Bone marrow (tissue), 2 donors: ENCODE data around the gene ANG.
"Not testable (repeated sequence)": the region's sequence is repeated elsewhere in the genome, so short reads cannot be mapped to it uniquely, and the experiment has no call there.

ENCODE experiments used
- DNase-seq, 2 donors: peaks; one replicate each; lab custom pipeline; 2025; lab: John Stamatoyannopoulos, UW

The ANG gene

GRCh38 chr14:20699931-20700330, 11.4 kb downstream of the ANG start:
- no peak for DNase-seq

- not testable (repeated sequence) for DNase-seq
Observed at GRCh38 chr14:20700965-20701364, 12.4 kb downstream of the ANG start.

GRCh38 chr14:20706657-20707355, 18.2 kb downstream of the ANG start:
- no peak for DNase-seq

- DNase-seq: no peak
Observed at GRCh38 chr14:20707622-20708021, 19.1 kb downstream of the ANG start.

DNA sequence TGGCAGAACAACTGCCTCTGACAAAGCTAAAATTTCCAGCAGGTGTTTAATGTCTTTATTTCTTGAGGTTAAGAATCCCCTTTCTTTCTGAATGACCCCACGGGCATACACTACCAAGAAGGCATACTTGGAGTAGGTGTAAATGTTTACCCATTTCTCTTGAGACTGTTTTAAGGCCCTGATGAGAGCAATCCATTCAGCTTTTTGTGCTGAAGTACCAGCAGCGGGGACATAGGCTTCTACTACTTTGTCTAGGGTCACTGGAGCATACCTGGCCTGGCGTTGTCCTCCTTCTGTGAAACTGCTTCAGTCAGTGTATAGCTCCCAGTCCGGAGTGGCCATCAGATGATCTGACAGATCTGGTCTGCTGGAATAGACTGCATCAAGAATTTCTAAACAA, 22.7 kb downstream of the ANG start:
- DNase-seq: no peak

DNA sequence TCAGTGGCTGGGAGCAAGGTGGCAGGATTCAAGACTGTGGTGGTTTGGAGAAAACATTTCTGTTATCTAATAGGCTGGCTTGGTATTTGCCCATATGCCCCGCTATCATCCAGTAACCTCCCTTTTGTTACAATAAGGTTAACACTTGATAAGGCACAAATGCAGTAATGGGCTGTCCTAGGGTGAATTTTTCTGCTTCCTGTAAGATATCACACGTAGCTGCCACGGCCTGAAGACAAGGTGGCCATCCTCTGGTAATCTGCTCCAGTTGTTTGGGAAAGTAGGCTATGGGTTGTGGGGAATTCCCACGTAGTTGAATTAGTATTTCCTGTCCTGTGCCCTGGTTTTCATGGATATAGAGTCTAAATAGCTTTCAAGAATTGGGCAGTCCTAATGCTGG, 23.1 kb downstream of the ANG start:
- no peak for DNase-seq

GRCh38 chr14:20712904-20713303, 24.3 kb downstream of the ANG start:
- no peak for DNase-seq

GRCh38 chr14:20714593-20715250, 26.2 kb downstream of the ANG start:
- peak in 1 of 2 donors; percentile 63 for DNase-seq

- no peak for DNase-seq
Observed at GRCh38 chr14:20719777-20720176, 31.2 kb downstream of the ANG start.

- DNase-seq: no peak
Observed at GRCh38 chr14:20720741-20721140, 32.2 kb downstream of the ANG start.

GRCh38 chr14:20722016-20722415, 33.5 kb downstream of the ANG start:
- no peak for DNase-seq

DNA sequence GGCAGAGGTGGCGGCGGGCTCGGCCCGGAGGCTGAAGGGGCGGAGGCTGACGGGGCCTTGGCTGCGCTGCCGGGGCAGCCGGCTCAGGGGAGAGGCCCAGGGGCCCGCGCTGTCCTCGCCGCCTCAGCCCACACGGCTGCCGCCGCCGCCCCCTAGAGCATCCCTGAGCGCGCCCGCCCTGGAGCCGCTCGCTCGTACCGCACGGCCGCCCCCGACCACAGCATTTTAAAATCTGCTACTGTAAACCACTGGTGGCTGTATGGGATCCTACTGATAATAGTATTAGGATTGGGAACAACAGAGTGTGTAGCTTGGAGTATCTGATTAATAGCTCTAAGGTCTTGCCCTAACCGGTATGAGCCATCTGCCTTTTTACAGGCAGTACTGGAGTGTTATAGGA, 34.9 kb downstream of the ANG start:
- no peak for DNase-seq

GRCh38 chr14:20726121-20726520, 37.6 kb downstream of the ANG start:
- not testable (repeated sequence) for DNase-seq

DNA sequence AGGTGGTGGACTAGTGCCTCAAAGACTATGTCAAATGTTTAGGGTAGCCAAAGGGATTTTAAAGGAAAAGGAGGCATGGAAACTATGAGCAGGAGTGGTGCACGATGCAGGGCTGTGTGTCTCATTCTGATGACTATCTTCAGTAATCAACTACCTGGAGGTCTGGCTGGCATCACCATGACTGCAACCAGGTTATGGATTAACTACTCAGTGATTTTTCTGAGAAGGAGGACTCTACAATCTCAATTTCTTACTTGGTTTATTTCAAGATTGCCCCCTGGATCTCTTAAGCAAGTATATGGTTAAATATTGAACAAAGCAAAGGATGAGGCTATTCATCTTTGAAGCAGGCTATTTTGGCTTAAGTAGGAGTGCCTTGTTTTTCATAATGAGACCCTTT, 38.0 kb downstream of the ANG start:
- no peak for DNase-seq

GRCh38 chr14:20730891-20731290, 42.3 kb downstream of the ANG start:
- no peak for DNase-seq

GRCh38 chr14:20732477-20732876, 43.9 kb downstream of the ANG start:
- no peak for DNase-seq

GRCh38 chr14:20732979-20733635, 44.5 kb downstream of the ANG start:
- no peak for DNase-seq

DNA sequence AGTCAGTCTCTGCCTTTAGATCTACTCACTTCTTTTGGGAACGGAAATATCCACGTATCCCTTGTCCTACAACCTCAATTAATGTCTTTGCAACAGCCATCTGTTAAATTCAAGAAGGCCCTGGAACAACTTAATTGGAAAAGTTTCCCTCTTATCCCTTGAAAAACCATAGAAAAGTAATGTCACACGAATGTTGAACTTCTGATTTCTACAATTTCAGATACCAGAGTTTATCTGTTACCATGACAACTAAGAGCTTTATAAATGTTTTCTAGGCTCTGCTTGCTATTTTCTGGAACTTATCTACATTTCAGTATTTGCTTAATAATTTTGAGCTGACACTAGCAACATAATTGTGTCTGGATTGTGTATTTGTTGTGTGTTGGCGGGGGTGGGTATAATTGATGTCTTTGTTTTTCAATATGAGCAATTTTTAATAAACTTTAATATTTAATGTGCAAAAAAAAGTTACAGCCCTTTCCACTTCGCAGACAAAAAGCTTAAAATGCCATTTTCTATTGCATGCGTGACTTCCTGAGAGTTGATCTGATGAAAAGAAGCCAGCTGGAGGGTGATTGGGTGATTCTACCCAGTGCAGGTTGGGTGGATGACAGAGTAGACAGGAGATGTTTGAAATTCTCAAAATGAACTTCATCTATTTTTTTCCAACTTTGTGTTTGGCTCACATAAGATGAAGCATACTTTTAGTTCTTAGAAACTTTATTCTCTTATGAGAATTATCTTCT, 45.3 kb downstream of the ANG start:
- no peak for DNase-seq

GRCh38 chr14:20734430-20734806, 45.9 kb downstream of the ANG start:
- DNase-seq: no peak

DNA sequence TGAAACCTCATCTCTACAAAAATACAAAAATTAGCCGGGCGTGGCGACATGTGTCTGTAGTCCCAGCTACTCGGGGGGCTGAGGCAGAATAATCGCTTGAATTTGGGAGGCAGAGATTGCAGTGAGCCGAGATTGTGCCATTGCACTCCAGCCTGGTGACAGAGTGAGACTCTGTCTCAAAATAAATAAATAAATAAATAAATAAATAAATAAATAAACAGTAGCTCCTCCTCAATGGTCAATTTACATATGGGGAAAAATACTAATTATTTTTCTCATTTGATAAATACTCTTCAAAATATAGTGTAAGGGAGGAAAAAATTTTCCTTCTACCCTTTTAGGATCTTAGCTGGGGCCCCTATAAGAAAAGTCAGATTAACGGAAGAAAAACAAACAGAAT, 49.7 kb downstream of the ANG start:
- not testable (repeated sequence) for DNase-seq

DNA sequence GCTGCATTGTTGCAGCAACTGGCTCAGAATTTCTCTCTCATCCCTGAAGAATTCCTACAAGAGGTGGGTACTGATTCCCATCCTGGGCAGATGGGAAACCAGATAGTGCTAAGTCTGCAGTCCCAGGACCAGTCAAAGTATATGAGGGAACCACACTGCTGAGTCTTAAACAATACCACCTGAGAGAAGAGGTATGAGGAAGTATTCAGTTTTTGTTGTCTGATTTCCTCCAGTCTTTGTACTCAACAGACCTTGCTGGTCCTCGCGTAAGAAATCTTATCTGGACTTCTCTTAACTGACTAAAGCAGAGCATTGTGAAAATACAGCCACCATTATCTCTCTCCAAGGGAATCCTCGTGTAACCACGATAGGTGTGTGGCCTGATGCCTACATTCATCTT, 53.6 kb downstream of the ANG start:
- no peak for DNase-seq

DNA sequence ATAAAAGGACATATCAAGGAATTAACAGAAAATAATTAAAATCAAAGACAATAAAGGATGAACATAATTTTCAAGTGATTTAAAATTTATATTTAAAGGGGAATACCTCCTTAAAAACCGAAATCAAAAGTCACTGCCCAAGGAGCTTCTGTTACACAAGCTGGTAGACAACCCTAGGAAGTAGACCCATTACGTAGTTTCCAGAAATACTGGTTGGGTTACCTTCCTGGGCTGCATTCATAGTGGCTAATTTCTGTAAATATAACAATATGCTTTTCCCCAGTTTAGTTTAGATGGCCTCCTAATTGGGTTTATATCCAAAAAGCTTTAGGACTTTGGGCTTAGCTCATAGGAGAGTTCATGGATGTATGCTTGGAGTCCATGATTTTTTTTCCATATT, 55.0 kb downstream of the ANG start:
- no peak for DNase-seq
